CD4-positive, alpha-beta T cell (primary cell): Measurements from ENCODE around the gene THAP7. TPM values are rescaled to one million over a fixed set of nuclear protein-coding genes. Genes with fewer than 3 reads are reported as not detected.

Source experiments
- ATAC-seq: fragments of 200-7000 bp; cut with Tn5 transposase; one replicate; pipeline ENCODE4 v1.10.0; 2022; ENCODE audit warnings: mild to moderate bottlenecking; ENCODE audit not compliant: poor library complexity
- CTCF ChIA-PET: fragments of 350-600 bp; sonication (Branson Sonifier 250); formaldehyde crosslinking; loops from one replicate; lab custom pipeline; 2021; ENCODE audit warnings: antibody characterized with exemption, inconsistent platforms; lab: Charles Lee
- POLR2A ChIA-PET: fragments of 350-600 bp; sonication (Branson Sonifier 250); formaldehyde crosslinking; loops from one replicate; lab custom pipeline; 2021; ENCODE audit warnings: antibody characterized with exemption, inconsistent platforms; lab: Charles Lee
- DNase-seq, 14 experiments: peaks; one replicate each; pipeline ENCODE4 v3.0.0-alpha.2; 2013 to 2020; ENCODE audit warnings: mixed read lengths in 2 of 14
- H3K27ac ChIP-seq, 2 donors: one replicate each; pipeline versions ENCODE4 v1.5.1 to v1.7.0; 2013; ENCODE audit warnings: low read length in 2 of 2, low read depth in 1 of 2, mild to moderate bottlenecking in 1 of 2
- H3K27me3 ChIP-seq, 2 experiments: 1 replicate in 1 of 2; 2 replicates in 1 of 2; pipeline versions ENCODE4 v1.6.1 to v1.7.0; 2013; ENCODE audit warnings: low read length in 2 of 2, control low read depth in 1 of 2, mild to moderate bottlenecking in 1 of 2, moderate library complexity in 1 of 2; ENCODE audit not compliant: insufficient read depth in 2 of 2, control insufficient read depth in 1 of 2
- H3K36me3 ChIP-seq: one replicate; pipeline ENCODE4 v1.6.1; 2013; ENCODE audit warnings: low read length, control low read depth; ENCODE audit not compliant: insufficient read depth
- H3K4me1 ChIP-seq: one replicate; pipeline ENCODE4 v1.6.1; 2013; ENCODE audit warnings: low read length, control low read depth; ENCODE audit not compliant: insufficient read depth
- H3K4me3 ChIP-seq: one replicate; pipeline ENCODE4 v1.5.1; 2013; ENCODE audit warnings: mild to moderate bottlenecking, low read length, moderate library complexity
- H3K9me3 ChIP-seq, 2 experiments: 1 replicate in 1 of 2; 2 replicates in 1 of 2; pipeline versions ENCODE4 v1.6.1 to v1.7.0; 2013; ENCODE audit warnings: low read length in 2 of 2, mild to moderate bottlenecking in 2 of 2, control low read depth in 1 of 2, moderate library complexity in 1 of 2; ENCODE audit not compliant: control insufficient read depth in 1 of 2, insufficient read depth in 1 of 2
- H3K27ac Mint-ChIP-seq: one replicate; pipeline ENCODE4 v1.8.0; 2020; ENCODE audit warnings: mixed read lengths
- H3K27me3 Mint-ChIP-seq: one replicate; pipeline ENCODE4 v1.8.0; 2021; ENCODE audit warnings: mixed read lengths
- H3K36me3 Mint-ChIP-seq: one replicate; pipeline ENCODE4 v1.8.0; 2021; ENCODE audit warnings: low read depth, mixed read lengths
- H3K4me1 Mint-ChIP-seq: one replicate; pipeline ENCODE4 v1.8.0; 2021; ENCODE audit warnings: low read depth, mixed read lengths
- H3K4me3 Mint-ChIP-seq: one replicate; pipeline ENCODE4 v1.8.0; 2020; ENCODE audit warnings: mild to moderate bottlenecking, mixed read lengths
- H3K9me3 Mint-ChIP-seq: one replicate; pipeline ENCODE4 v1.8.0; 2020; ENCODE audit warnings: mixed read lengths
- intact Hi-C, 2 experiments: fragments of 100-400 bp; cut with DNase I in 1 of 2; cut with micrococcal nuclease in 1 of 2; formaldehyde crosslinking; loops; one replicate each; pipeline versions ENCODE4 v1.15.1 to v1.9.0; 2023 to 2025; cut with DNase I, micrococcal nuclease
- total RNA-seq, 174 experiments: library from RNA in 2 of 174; stranded (reverse) in 2 of 174; gene quantifications; one replicate each; pipeline ENCODE4 v1.2.3 and lab custom pipeline; 2021 to 2026
- TF ChIP-seq, protein P1 (sequence below): fragments of 200-600 bp; IDR thresholded peaks from one replicate; pipeline ENCODE4 v1.8.0; 2022; ENCODE audit warnings: antibody characterized with exemption, mild to moderate bottlenecking

THAP7 gene
- total RNA-seq, 2 experiments from 2014 or later = 82.7 to 84.0 TPM

DNA sequence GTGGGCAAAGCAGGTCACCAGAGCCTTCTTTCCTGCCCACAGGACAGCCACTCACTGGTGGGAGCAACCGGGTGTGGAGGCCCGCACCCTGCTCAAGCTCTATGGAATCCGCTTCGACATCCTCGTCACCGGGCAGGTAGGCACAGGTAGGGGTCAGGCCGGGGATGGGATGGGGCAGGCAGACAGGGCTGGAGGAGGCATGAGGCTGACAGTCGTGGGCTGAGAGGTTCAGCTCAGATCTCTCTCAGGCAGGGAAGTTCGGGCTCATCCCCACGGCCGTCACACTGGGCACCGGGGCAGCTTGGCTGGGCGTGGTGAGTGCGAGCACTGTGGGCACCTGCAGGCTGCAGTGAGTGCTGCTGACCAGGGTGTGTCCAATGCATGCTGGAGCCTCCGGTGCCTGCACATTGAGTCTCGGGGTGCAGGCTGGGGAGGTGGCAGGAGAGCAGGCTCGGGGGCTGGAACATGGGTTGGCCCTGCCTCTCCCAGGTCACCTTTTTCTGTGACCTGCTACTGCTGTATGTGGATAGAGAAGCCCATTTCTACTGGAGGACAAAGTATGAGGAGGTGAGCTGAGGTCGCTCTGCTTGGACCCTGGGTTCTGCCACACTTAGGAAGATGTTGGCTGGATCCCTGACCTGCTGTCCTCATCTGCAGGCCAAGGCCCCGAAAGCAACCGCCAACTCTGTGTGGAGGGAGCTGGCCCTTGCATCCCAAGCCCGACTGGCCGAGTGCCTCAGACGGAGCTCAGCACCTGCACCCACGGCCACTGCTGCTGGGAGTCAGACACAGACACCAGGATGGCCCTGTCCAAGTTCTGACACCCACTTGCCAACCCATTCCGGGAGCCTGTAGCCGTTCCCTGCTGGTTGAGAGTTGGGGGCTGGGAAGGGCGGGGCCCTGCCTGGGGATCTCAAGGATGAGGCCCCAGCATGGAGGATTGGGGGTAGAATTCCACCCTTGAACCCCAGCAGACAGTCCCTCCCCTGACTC lies 24.1 kb upstream of the THAP7 start:
- DNase-seq = no peak
- H3K9me3 ChIP-seq = no peaks in the 10 kb centered on the region
- Mint-ChIP-seq H3K9me3 (no peaks in the 10 kb centered on the region), H3K27ac (no peak overlapping the region), H3K36me3 (no peaks in the 10 kb centered on the region), H3K4me1 (peaks cover 10% of the 10 kb centered on the region), H3K4me3 (no peak overlapping the region), H3K27me3 (peaks cover 22% of the 10 kb centered on the region)
- H3K36me3 ChIP-seq = no peaks in the 10 kb centered on the region
- H3K4me1 ChIP-seq = peaks cover 13% of the 10 kb centered on the region
- H3K27ac ChIP-seq = no peak overlapping the region
- no peak overlapping the region for H3K4me3 ChIP-seq
- ATAC-seq = no peak
- ChIA-PET CTCF (no interaction called here), POLR2A (interaction anchor here (1.1 kb wide), 1 partner anchor 24 kb away, joined by 5 read pairs; the partner anchor contains the start of gene THAP7)
- intact Hi-C loops = no loop called here
- H3K27me3 ChIP-seq = peaks cover 0 to 11% of the 10 kb centered on the region in 2 experiments
- TF ChIP-seq, protein P1, sequence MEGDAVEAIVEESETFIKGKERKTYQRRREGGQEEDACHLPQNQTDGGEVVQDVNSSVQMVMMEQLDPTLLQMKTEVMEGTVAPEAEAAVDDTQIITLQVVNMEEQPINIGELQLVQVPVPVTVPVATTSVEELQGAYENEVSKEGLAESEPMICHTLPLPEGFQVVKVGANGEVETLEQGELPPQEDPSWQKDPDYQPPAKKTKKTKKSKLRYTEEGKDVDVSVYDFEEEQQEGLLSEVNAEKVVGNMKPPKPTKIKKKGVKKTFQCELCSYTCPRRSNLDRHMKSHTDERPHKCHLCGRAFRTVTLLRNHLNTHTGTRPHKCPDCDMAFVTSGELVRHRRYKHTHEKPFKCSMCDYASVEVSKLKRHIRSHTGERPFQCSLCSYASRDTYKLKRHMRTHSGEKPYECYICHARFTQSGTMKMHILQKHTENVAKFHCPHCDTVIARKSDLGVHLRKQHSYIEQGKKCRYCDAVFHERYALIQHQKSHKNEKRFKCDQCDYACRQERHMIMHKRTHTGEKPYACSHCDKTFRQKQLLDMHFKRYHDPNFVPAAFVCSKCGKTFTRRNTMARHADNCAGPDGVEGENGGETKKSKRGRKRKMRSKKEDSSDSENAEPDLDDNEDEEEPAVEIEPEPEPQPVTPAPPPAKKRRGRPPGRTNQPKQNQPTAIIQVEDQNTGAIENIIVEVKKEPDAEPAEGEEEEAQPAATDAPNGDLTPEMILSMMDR = no peak

DNA sequence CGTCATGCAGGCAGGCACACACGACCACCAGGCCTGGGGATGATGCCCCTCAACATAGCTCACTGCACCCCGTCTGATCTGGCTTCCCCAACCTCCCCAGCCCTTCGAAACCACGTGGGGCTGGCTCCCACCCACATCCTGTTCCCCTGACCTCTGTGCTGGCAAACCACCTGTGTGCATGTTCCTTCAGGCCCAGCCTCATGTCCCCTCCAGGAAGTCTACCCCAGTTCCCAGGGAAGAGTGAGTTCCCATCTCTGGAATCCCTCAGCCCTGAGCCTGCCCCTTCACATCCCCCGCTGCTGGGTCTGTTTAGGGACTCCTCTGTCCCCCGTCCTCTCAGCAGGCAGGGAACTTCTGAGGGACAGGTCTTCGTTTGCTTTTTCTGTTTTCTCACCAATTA lies 23.3 kb upstream of the THAP7 start:
- no peaks in the 10 kb centered on the region for H3K9me3 Mint-ChIP-seq
- H3K4me3 Mint-ChIP-seq = no peak overlapping the region
- peaks cover 13% of the 10 kb centered on the region for H3K4me1 ChIP-seq
- TF ChIP-seq, protein P1 = no peak
- ATAC-seq = peak; percentile 41
- H3K36me3 Mint-ChIP-seq = no peaks in the 10 kb centered on the region
- H3K4me3 ChIP-seq = no peak overlapping the region
- no peaks in the 10 kb centered on the region for H3K36me3 ChIP-seq
- CTCF ChIA-PET = no interaction called here
- no peak overlapping the region for H3K27ac ChIP-seq
- intact Hi-C loops = no loop called here
- peaks cover 0 to 6% of the 10 kb centered on the region in 2 experiments for H3K27me3 ChIP-seq
- peaks cover 14% of the 10 kb centered on the region for H3K27me3 Mint-ChIP-seq
- DNase-seq = peak in 2 of 14 experiments; percentile 34 to 54
- no peaks in the 10 kb centered on the region for H3K9me3 ChIP-seq
- peak overlapping the region; percentile 48 for H3K27ac Mint-ChIP-seq
- H3K4me1 Mint-ChIP-seq = peaks cover 10% of the 10 kb centered on the region
- POLR2A ChIA-PET = interaction anchor here (1.1 kb wide), 1 partner anchor 23 kb away, joined by 5 read pairs; the partner anchor contains the start of gene THAP7

DNA sequence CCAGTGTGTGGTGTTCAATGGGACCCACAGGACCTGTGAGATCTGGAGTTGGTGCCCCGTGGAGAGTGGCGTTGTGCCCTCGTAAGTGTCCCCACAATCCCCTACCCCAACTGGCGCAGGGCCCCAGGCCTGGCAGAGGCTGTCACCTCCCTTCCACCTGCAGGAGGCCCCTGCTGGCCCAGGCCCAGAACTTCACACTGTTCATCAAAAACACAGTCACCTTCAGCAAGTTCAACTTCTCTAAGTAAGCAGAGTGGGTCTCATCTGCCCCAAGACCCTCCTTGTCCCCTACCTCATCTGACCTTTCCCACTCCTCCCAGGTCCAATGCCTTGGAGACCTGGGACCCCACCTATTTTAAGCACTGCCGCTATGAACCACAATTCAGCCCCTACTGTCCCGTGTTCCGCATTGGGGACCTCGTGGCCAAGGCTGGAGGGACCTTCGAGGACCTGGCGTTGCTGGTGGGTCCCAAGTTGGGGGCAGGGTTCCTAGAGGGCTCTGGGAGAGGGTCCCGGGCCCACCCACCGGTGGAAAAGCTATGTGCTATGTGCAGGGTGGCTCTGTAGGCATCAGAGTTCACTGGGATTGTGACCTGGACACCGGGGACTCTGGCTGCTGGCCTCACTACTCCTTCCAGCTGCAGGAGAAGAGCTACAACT lies 21.2 kb upstream of the THAP7 start:
- ChIA-PET CTCF (no interaction called here), POLR2A (no interaction called here)
- Histone ChIP-seq H3K27ac (no peak overlapping the region), H3K27me3 (no peaks in the 10 kb centered on the region), H3K9me3 (no peaks in the 10 kb centered on the region), H3K36me3 (no peaks in the 10 kb centered on the region), H3K4me1 (peaks cover 13% of the 10 kb centered on the region), H3K4me3 (no peak overlapping the region)
- no peaks in the 10 kb centered on the region for H3K9me3 Mint-ChIP-seq
- DNase-seq (no peak), ATAC-seq (no peak)
- TF ChIP-seq, protein P1 = no peak
- peaks cover 10% of the 10 kb centered on the region for H3K4me1 Mint-ChIP-seq
- H3K4me3 Mint-ChIP-seq = no peak overlapping the region
- H3K27ac Mint-ChIP-seq = no peak overlapping the region
- intact Hi-C loops = no loop called here
- H3K27me3 Mint-ChIP-seq = no peaks in the 10 kb centered on the region
- H3K36me3 Mint-ChIP-seq = no peaks in the 10 kb centered on the region
